IPS-NIHi7 (cell line): ENCODE measurements around the gene IL1R2.
A peak's percentile ranks its signal among the peaks of the same experiment; 100 is the strongest.

ENCODE experiments used
- DNase-seq: peaks from one replicate; pipeline ENCODE4 v3.0.0; 2012; ENCODE audit warnings: mixed read lengths; ENCODE audit errors: extremely low spot score

The IL1R2 gene

GRCh38 chr2:101991721-101992145 is at the start of gene IL1R2:
Gene IL1R2 (plus strand): TSS chr2:101991960. CDS start chr2:102008576, 16,616 bp downstream.
- no peak for DNase-seq

GRCh38 chr2:101942851-101943250 is 48.9 kb upstream of the IL1R2 start:
- no peak for DNase-seq

- no peak for DNase-seq
Observed at GRCh38 chr2:101946372-101947039, 45.3 kb upstream of the IL1R2 start.

- DNase-seq: no peak
Observed at GRCh38 chr2:101947374-101947773, 44.4 kb upstream of the IL1R2 start.

- DNase-seq: no peak
Observed at GRCh38 chr2:101948625-101949155, 43.1 kb upstream of the IL1R2 start.

GRCh38 chr2:101949304-101949703 is 42.5 kb upstream of the IL1R2 start:
- no peak for DNase-seq

GRCh38 chr2:101951296-101951695 is 40.5 kb upstream of the IL1R2 start:
- no peak for DNase-seq

GRCh38 chr2:101952551-101952950 is 39.2 kb upstream of the IL1R2 start:
- DNase-seq: no peak

- DNase-seq: no peak
Observed at GRCh38 chr2:101956465-101957438, 35.0 kb upstream of the IL1R2 start.

GRCh38 chr2:101958061-101958460 is 33.7 kb upstream of the IL1R2 start:
- DNase-seq: no peak

GRCh38 chr2:101960819-101961337 is 30.9 kb upstream of the IL1R2 start:
- DNase-seq: no peak

GRCh38 chr2:101961338-101962191 is 30.2 kb upstream of the IL1R2 start:
- DNase-seq: no peak

- no peak for DNase-seq
Observed at GRCh38 chr2:101962309-101962708, 29.5 kb upstream of the IL1R2 start.

- DNase-seq: no peak
Observed at GRCh38 chr2:101963198-101963597, 28.6 kb upstream of the IL1R2 start.

- no peak for DNase-seq
Observed at GRCh38 chr2:101967826-101968513, 23.8 kb upstream of the IL1R2 start.

- no peak for DNase-seq
Observed at GRCh38 chr2:101969723-101970122, 22.0 kb upstream of the IL1R2 start.

- no peak for DNase-seq
Observed at GRCh38 chr2:101970901-101971300, 20.9 kb upstream of the IL1R2 start.

- no peak for DNase-seq
Observed at GRCh38 chr2:101971836-101972235, 19.9 kb upstream of the IL1R2 start.

GRCh38 chr2:101972621-101973434 is 18.9 kb upstream of the IL1R2 start:
- no peak for DNase-seq

- DNase-seq: peak; percentile 55
Observed at GRCh38 chr2:101974663-101975062, 17.1 kb upstream of the IL1R2 start.
